HK-2 (cell line): ENCODE data around the gene GSTA4.
"Not testable (repeated sequence)": the region's sequence is repeated elsewhere in the genome, so short reads cannot be mapped to it uniquely, and the experiment has no call there.

ENCODE experiments used
- DNase-seq: peaks from one replicate; pipeline ENCODE4 v3.0.0-alpha.2; 2018; ENCODE audit not compliant: unreplicated experiment

The GSTA4 gene

GRCh38 chr6:52975580-52975979 lies 19.5 kb downstream of the GSTA4 start:
- DNase-seq: no peak

GRCh38 chr6:52972989-52973388 lies 22.1 kb downstream of the GSTA4 start:
- DNase-seq: no peak

GRCh38 chr6:52969359-52969758 lies 25.7 kb downstream of the GSTA4 start:
- no peak for DNase-seq

GRCh38 chr6:52966101-52966500 lies 29.0 kb downstream of the GSTA4 start:
- no peak for DNase-seq

GRCh38 chr6:52965380-52965779 lies 29.7 kb downstream of the GSTA4 start:
- DNase-seq: no peak

- no peak for DNase-seq
Measured at GRCh38 chr6:52964318-52964717, 30.8 kb downstream of the GSTA4 start.

- DNase-seq: no peak
Measured at GRCh38 chr6:52962701-52963100, 32.4 kb downstream of the GSTA4 start.

- DNase-seq: not testable (repeated sequence)
Measured at GRCh38 chr6:52961022-52961421, 34.1 kb downstream of the GSTA4 start.

GRCh38 chr6:52960211-52960610 lies 34.9 kb downstream of the GSTA4 start:
- not testable (repeated sequence) for DNase-seq

- no peak for DNase-seq
Measured at GRCh38 chr6:52958546-52959255, 36.4 kb downstream of the GSTA4 start.

GRCh38 chr6:52955871-52956270 lies 39.2 kb downstream of the GSTA4 start:
- DNase-seq: no peak

- no peak for DNase-seq
Measured at GRCh38 chr6:52953911-52954839, 40.9 kb downstream of the GSTA4 start.

- no peak for DNase-seq
Measured at GRCh38 chr6:52946306-52946705, 48.8 kb downstream of the GSTA4 start.

GRCh38 chr6:52942821-52943220 lies 52.3 kb downstream of the GSTA4 start:
- DNase-seq: not testable (repeated sequence)

- DNase-seq: no peak
Measured at GRCh38 chr6:52942221-52942620, 52.9 kb downstream of the GSTA4 start.

- peak; percentile 53 for DNase-seq
Measured at GRCh38 chr6:52937908-52938307, 57.2 kb downstream of the GSTA4 start.

- no peak for DNase-seq
Measured at GRCh38 chr6:52933778-52934177, 61.3 kb downstream of the GSTA4 start.

GRCh38 chr6:52931351-52931750 lies 63.7 kb downstream of the GSTA4 start:
- no peak for DNase-seq

GRCh38 chr6:52929321-52930164 lies 65.5 kb downstream of the GSTA4 start:
- DNase-seq: peak; percentile 36
